CD4-positive, alpha-beta T cell treated with Interleukin-2 at 100 ng/mL for 4 hours (primary cell): ENCODE data around the gene SLC37A2.
"Not testable (repeated sequence)": the region's sequence is repeated elsewhere in the genome, so short reads cannot be mapped to it uniquely, and the experiment has no call there.

ENCODE experiments used
- DNase-seq: peaks from one replicate; pipeline ENCODE4 v3.0.0-alpha.2; 2020; ENCODE audit warnings: low spot score

SLC37A2 gene

DNA sequence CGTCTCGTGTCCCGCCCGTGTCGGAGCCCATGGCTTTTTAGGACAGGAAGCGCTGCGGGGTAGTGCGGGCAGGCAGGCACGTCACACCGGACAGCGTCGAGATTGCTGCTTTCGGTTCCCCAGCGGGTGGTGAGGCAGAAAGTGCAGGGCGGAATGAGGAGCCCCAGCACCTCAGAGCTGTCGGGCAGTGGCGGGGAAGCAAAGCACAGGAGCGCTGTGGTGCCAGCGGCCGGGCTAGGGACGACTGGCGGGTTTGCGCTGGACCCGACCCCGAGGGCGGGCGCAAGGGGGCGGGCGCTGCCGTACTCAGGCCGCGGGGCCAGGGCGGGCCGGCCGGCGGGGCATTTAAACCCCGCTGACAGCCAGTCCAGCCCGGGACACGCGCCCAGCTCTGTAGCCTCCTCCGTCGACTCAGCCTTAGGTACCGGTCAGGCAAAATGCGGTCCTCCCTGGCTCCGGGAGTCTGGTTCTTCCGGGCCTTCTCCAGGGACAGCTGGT is at the start of gene SLC37A2:
TSS of gene SLC37A2 (plus strand) at position 375 of the 498 bp plus-strand sequence. CDS start at position 438, 63 bp downstream.
- peak; percentile 26 for DNase-seq

- no peak for DNase-seq
These were observed 46.7 kb upstream of the SLC37A2 start for GRCh38 chr11:125016413-125016812.

DNA sequence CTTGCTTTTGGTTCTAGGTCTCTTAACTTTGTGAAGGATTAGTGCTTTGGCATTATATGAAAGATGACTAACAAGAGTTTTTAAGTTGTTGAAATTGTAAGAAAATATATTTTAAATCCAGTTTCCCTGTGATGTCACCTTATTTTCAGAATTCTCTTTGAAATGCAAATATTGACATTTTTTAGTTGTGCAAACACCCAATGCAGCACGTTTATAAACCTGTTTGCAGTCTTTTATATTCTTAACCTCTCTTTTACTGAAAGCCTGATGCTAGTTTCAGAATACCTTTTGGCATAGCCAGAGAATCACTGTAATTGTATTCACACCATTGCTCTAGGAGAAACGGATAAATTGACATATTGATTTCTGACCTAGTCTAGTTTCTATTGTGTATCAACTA is 42.8 kb upstream of the SLC37A2 start:
- no peak for DNase-seq

- DNase-seq = no peak
These were observed 40.6 kb upstream of the SLC37A2 start for GRCh38 chr11:125022551-125022950.

DNA sequence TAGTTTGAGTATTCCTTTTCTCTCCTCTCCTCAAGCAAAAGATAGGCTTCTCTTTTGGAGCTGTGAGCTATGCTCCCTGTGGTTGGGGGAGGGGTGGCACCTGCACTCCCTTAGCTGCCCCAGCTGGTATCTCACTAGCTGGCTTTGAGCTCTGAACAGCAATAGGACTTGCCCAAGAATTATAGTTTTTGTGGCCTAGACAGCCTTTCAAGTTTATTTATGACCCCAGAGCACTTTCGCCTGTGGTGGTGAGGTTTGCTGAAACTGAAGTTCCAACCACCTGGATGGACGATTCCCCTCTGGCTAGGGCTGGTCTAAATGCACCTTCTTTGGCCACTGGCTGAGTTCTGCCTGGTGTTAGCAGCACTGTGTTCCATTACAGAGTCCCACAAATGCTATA is 37.1 kb upstream of the SLC37A2 start:
- no peak for DNase-seq

- DNase-seq = not testable (repeated sequence)
These were observed 33.7 kb upstream of the SLC37A2 start for GRCh38 chr11:125029431-125029830.

DNA sequence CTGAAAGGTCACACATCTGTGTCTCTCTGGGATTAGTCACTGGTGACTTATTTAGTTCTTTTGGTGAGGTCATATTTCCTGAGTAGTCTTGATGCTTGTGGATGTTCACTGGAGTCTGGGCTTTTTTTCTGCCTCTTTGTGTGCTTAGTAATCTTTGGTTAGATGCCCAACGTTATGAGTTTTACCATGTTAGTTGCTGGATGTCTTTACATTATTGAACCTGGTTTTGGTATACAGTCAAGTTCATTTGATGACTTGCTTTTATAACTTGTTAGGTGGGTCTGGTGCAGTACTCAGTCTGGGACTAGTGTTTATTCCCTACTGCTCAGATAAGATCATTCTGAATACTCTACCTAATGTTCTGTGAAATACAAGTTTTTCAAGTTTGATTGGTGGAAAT is 26.2 kb upstream of the SLC37A2 start:
- no peak for DNase-seq

GRCh38 chr11:125049164-125049792 is 13.8 kb upstream of the SLC37A2 start:
- no peak for DNase-seq

DNA sequence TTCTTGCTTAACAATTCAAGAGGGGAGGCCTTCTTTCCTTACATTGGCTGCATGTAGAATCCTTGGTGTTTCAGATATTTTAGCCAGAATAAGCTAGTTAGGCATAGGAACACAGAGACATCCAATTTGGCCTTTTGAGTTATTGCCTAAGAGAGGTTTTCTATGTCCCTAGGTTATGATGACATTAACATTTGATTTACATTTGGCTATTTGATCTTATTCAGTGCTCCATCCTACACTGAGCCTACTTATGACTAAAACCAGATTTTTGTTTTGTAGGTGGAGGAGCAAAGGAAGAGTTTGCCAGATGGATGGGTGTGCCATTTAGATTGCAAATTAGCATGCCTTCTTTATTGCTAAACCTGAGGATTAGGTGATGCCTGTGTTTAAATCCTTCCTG is 11.1 kb upstream of the SLC37A2 start:
- no peak for DNase-seq

- no peak for DNase-seq
These were observed 9.9 kb upstream of the SLC37A2 start for GRCh38 chr11:125053167-125053566.

DNA sequence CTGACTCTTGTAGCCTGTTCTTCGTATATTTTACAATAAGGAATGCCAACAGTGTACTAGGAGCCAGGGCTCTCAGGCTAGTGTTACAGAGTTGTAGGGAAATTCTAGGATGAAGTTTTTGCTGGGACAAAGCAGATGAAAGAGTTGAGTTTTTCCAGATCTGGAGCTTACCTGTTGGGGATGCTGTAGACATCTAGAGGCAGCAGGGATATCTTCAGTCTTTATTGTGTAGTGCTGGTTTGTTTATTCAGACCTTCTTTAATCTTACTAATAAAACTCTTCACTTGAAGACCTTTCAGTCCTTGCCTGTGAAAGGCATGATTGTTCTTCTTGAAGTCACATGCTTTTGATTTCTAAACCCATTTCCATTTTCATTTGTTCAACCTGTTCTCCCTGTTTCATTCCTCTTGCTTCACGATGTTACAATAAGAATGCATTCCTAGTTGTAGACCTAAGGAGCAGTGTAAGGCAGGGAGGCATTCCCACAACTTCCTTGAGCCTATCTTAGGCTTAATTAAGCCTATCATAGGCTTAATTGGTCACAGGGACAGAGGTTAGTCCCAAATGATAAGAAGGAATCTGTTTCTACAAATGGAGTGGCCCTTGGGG is 7.9 kb upstream of the SLC37A2 start:
- DNase-seq = no peak

GRCh38 chr11:125056111-125056510 is 7.0 kb upstream of the SLC37A2 start:
- DNase-seq = not testable (repeated sequence)

DNA sequence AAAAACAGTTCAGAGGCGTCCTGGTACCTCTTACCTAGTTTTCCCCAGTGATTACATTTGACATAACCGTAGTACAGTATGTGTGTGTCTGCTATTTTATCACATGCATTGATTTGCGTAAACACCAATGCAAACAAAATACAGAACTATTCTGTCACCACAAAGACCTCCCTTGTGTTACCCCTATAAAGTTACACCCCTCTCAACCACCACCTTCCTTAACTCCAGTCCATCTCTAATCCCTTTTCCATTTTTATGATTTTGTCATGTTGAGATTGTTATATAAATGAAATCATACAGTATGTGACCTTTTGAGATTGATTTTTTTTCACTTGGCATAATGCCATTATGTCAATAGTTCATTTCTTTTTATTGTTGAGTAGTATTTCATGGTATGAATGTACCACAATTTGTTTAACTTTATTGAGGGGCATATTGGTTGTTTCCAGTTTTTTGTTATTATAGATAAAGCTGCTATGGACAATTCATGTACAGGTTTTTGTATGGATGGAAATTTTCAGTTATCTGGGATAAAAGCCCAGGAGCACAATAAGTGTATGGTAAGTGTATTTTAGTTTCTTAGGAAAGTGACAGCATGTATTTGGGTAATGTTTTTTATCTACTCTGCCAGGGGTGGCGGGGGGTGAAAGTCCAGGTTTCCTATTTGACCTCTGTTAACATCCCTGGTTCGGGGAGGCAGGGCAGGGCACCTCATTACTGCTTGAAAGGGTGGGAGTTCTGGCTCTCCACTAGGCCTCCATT is 6.0 kb upstream of the SLC37A2 start:
- DNase-seq = no peak

DNA sequence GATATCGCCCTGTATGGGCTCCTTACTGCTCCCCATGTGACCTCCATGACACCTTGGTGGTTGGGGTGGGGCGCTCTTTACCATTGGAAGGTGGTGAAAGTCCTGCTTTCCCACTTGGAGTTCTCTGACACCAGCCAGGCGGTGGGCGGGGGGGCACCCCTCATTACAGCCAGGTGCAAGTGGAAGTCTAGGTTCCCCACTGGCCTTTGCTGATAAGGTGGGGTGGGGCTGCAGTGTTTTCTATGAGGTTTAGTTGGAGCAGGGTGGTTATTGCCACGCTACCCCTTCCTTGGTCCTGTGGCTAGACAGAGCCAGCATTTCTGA is 5.5 kb upstream of the SLC37A2 start:
- DNase-seq = no peak

- DNase-seq = no peak
These were observed 1.8 kb upstream of the SLC37A2 start for GRCh38 chr11:125061281-125061680.

GRCh38 chr11:125062218-125062930 is 731 bp upstream of the SLC37A2 start:
- DNase-seq = no peak

DNA sequence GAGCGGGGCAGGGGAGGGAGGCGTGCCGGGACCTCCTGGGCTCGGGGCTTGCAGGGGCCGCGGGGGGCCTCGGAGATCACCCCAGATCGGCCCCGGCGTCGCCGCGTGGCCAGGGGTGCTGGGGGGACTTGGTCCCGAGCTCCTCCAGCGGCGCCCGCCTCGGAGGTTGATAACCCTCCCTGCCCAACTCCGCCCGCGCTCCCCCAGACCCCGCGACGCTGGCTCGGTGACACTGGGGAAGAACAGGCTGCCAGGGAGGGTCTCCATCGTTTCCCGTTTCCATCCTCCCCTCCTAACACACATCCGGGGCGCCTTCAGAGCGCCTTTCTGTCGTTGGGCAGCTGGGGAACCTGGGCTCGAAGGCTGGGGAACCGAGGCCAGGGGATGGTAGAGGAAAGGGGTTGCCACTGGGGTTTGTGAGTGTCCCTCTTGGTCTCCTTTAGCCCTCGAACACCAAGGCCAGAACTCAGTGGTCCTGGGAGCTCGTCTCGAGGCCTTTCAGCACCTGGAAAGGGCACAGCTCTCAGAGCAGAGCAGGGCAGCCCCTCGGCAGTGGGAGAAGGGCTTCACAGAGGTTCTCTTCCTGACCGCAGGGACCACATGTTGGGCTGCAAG is 431 bp downstream of the SLC37A2 start:
- DNase-seq = no peak

DNA sequence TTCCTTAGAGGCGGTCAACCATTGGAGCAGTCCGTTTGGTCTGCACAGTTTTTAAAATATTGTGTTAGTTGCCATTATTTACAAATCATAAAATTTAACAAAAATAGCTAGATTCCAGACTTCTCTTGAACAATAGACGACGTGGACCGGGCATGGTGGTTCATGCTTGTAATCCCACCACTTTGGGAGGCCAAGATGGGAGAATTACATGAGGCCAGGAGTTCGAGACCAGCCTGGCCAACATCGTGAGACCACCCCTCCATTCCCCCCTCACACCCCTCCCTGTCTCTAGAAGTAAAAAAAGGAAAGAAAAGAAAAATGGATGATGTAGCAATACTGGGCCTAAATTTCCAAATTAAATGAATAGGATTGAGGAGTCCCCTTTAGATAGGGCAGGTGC is 965 bp downstream of the SLC37A2 start:
- DNase-seq = no peak

DNA sequence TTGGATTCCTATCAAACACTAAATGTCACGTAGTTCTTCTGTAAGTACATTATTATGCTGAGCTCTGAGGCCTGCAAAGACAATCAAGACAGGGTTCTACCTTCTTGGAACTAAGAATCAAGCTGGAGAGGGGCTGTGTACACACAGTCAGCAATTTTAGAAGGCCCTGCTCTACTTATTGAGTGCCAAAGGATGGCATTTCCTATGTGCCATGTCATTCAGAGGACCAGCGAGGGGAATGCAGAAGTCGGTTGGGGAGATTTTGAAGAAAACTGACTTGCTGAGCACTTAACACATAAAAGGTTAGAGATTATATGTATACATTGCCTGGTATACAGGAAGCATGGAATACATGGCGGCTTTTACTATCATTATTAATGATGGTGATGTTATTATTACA is 5.3 kb downstream of the SLC37A2 start:
- DNase-seq = no peak

DNA sequence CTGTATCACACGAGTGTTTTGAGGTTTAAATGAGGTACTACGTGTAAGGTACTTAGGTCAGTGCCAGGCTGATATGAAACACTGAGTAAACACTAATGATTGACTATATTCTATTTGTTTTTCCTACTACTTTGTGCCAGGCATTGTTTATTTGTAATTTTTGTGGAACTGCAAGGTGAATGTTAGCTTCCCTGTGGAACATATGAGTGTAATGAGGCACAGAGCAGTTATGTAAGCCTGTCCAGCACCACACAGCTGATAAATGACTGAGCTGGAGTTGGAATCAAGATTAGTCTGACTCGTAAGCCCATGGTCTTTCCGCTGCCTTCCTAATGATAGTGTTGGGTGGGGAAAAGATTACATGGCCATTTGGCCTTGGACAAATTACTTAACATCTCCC is 5.9 kb downstream of the SLC37A2 start:
- no peak for DNase-seq

DNA sequence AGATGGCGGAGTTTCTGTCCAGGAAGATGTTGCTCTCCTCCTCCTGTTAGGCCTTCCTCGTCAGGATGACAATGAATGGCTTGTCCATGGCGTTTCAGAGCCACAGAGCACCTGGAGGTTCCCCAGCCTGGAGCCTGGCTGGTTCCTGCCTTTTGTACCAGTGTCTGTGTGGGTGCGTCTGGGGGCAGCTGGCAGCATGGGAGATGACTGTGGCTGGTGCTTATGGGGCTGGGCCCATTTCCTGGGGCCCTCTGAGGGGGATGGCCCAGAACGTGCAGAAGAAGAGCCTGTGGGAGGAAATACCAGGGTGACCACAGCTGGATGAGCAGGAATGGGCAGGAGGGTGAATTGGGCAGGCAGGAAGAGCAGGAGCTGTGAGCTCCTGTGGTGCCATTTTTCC is 6.7 kb downstream of the SLC37A2 start:
- DNase-seq = no peak

- DNase-seq = no peak
These were observed 7.7 kb downstream of the SLC37A2 start for GRCh38 chr11:125070699-125071254.
